Measurements from ENCODE around the gene TRMT61A.

TRMT61A gene

DNA sequence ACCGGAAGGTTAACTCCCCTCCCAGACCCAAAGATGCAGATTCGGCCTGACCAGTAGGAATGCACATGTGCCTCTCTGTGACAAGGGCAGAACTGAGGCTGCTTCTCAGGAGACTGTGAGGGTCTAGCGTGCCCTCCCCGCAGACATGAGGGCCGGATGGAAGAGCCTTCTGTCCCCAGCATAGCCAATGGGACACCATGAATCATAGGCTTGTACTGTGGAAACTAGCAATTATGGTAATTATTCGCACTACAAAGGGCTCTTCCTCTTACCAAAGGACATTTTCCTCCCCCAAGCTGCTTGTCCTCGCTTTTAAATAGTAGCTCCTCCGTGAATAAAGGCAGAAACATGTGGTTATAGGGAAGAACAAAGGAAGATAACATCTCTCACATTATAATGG is 40.0 kb downstream of the TRMT61A start:
- DNase-seq (ENCODE audit: low read depth) = no peak

DNA sequence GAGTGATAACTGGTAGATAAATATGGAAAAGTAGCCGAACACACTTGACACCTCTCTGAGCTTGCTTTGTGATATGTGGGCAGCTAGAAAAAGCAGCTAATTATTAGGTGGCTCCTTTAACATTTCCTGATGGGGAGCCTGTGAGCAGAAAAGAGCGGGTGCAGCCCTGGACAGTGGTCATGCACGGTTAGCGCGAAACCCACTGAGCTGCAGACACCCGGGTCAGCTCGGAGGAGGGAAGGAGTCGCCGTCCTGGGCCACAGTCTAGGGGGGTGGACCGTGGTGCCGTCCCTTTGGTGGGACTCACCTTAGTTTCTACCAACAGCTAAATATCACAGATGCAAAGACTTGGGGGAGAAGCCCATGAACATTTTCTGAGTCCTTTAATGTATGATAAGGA is 40.4 kb downstream of the TRMT61A start:
- DNase-seq (ENCODE audit: low read depth) = no peak

DNA sequence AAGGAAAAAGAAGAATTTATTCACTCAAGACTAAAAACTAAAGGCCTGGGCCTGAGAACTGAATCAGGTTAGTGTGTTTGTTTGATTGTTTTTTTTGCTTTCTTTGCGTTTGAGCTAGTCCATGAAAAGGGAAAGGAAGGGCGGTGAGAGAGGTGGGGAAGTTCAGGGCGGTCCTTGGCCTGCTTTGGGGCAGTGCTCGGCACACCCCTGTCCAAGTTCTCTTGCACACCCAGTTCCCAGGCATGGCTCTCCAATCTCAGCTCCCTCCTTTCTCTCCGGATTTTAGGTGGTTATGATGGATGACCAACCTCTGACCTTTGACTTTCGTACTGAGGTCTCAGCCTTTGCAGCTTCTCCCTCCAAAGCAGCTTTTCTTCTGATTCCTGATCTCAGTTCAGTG is 45.1 kb downstream of the TRMT61A start:
- DNase-seq (ENCODE audit: low read depth) = no peak

DNA sequence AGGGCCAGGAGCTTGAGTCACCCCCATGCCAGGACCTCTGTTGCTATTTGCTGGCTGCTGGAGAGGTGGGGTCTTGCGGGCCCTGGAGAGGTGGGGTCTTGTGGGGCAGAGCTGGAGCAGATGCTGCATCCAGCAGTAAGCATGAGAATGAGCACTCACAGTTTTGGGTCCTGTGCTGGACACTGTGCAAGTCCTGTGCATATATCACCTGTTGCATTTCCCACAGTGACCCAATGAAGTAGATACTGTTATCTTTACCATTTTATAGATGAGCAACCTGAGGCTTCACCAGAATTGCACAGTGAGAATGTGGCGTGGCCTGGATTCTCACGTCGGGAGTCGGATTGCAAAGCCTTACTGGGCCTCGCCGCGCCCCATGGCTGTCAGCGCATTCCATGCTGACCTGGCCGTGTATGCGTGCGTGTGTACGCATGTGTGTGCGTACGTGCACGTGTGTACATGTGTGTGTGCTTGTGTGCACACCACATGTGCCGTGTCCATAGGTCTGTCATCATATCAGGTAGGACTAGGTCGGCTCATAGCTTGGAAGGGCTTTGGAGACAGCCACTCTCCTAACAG is 45.8 kb downstream of the TRMT61A start:
- DNase-seq (ENCODE audit: low read depth) = no peak

DNA sequence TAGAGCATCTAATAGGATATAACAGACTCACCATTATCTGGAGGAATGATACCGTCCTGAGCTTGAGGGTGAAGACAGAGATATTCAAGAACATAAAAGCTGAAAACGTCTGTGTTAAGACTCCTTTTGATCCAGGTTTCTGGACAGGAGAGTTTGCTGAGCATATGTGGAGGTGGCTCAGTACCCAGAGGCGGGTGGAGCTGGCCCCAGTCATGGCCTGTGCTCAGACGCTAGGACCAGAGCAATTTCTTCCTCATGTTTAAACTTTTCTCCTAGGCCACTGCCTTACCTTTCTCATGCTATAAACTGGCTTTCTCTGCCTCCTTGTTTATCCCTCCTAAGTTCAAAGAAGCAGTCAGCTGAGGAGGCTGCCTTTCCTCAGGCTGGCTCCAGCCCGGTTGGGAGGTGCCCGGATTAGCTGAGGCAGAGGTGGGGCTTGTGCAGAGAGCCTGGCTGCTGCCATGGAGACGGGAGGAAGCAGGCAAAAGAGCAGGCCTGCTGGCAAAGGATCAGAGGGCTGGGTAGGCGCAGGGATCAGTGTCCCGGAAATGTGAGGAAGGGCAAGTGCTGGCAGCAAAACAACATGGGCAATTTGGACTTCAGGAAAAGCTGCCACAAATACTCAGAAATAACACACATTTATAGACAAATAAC is 47.5 kb downstream of the TRMT61A start:
- DNase-seq (ENCODE audit: low read depth) = peak; percentile 27

DNA sequence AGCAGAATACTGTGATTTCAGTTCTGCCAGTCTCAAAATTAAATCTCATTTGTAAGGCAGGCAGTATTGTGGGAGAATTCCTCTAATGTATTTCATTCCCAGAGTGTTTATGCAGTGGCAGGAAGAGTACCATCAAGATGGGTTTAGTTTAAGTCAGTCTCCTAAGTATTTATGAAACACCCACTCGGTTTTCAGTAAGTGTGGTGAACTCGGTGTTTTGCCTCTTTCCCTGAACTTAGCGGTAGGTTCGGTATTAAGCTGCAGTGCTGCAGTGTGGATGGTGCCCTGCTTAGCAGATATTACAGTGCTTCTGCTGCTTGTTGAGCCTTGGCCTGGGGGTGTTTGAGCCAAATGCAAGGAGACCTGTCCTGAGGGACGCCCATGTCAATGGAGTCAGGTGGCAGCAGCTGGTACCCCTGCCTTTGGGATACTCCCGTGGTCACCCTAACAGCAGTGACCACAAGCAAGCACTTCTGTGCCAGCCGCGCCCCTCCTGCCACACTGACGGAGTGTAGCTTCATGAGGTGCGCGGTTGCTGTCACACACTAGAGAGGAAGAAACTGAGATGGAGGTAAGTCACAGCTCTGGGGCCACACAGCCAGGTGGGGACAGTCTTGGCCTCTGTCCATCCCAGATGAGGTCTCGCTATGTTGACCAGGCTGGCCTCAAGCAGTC is 49.5 kb downstream of the TRMT61A start:
- DNase-seq (ENCODE audit: low read depth) = no peak

DNA sequence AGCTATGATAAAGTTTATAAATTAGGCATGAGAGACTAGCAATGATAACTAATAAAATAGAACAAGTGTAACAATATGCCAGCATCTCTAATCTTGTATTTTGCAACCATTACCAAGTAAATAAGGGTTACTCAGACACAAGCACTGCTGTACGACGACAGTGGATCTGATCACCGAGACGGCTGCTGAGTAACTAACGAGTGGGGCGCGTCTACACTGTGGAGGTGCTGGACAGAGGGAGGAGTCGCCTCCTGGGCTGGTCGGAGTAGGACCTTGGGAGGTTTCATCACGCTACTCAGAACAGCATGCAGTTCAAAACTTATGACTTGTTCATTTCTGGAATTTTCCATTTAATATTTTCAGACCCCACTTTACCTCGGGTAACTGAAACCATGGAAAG is 52.2 kb downstream of the TRMT61A start:
- no peak for DNase-seq (ENCODE audit: low read depth)

DNA sequence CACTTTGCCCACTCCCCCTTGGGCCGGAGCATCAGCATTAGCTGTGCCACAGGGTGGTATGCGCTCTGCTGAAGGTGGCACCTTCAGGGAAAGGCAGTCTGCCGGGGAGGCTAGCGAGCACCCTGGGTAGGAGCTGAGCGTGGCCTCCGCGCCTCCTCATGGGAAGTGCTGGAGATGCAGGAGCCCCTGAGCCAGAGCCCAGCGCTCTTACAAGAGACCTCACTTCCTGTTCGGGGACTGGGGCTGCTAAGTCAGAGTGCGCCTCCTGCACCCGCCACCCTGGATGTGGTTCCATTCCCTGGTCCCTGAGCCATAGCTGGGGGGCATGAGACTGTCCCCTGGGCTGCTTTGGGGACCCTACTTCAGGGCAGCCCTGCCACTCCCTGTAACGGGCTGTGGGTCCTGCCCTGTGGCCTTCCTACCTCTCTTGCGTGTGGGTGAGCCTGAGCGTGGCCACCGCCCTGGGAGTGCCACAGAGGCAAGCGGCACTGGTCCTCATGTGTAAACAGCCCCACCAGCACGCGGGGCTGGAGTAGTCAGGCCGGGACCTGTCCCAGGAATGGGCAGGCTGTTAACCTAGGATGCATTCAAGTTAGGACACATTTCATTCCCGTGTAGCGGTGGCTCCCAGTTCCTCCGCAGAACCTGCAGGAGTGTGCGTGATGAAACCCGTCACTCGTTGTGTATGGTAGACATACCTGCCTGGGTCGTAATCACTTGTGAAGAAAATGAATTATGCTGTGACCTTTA is 53.1 kb downstream of the TRMT61A start:
- DNase-seq (ENCODE audit: low read depth) = no peak

DNA sequence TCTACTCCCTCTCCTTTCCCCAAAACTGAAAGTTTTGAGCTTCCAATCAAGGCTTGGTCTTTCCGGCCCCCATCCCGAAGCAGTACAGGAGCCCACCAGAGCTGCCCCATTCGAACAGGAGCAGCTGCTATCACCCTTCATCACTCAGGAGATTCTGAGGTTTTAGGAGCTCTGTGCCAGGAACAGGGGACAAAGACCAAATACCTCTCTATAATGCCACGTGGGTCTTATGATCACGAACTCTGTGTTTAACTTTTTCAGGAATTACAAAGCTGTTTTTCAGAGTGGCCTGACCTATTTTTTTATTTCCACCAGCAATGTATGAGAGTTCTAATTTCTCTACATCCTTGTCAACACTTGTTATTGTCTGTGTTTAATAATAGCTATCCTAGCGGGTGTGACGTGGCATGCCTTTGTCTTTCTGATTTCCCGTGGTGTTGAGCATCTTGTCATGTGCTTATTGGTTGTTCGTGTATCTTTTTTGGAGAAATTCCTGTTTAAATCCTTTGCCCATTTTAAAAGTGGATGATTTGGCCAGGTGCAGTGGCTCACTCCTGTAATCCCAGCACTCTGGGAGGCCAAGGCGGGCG is 55.4 kb downstream of the TRMT61A start:
- no peak for DNase-seq (ENCODE audit: low read depth)

Measured in non-pigmented ciliary epithelial cell (primary cell).